ENCODE data around the gene DSN1. TPM values are rescaled to one million over a fixed set of nuclear protein-coding genes. Genes with fewer than 3 reads are reported as not detected.

DSN1 gene
- total RNA-seq, 1 donor from 2014 or later = 3.7 TPM

- no peak overlapping the region for H3K4me3 ChIP-seq (ENCODE audit: low read depth, low read length)
- H3K36me3 ChIP-seq (ENCODE audit: control insufficient read depth, insufficient read depth, low read length) = peaks cover 19% of the 10 kb centered on the region
- no peak for FAIRE-seq
- peak; percentile 55 for DNase-seq (ENCODE audit: low read depth)
- TF ChIP-seq CTCF (IDR thresholded peaks at IDR 0.05; ENCODE audit: insufficient read depth, low read length, severe bottlenecking) = no peak
- H3K27me3 ChIP-seq (ENCODE audit: control insufficient read depth, insufficient read depth, low read length) = no peaks in the 10 kb centered on the region
Measured at GRCh38 chr20:36812594-36813463, 39.3 kb upstream of the DSN1 start.

GRCh38 chr20:36808317-36809257, 35.0 kb upstream of the DSN1 start:
- FAIRE-seq = peak; percentile 99
- H3K36me3 ChIP-seq (ENCODE audit: control insufficient read depth, insufficient read depth, low read length) = peaks cover 21% of the 10 kb centered on the region

GRCh38 chr20:36806049-36806448, 32.5 kb upstream of the DSN1 start:
- DNase-seq (ENCODE audit: low read depth) = no peak
- no peaks in the 10 kb centered on the region for H3K27me3 ChIP-seq (ENCODE audit: control insufficient read depth, insufficient read depth, low read length)
- H3K36me3 ChIP-seq (ENCODE audit: control insufficient read depth, insufficient read depth, low read length) = peaks cover 25% of the 10 kb centered on the region
- H3K4me3 ChIP-seq (ENCODE audit: low read depth, low read length) = no peak overlapping the region
- TF ChIP-seq CTCF (IDR thresholded peaks at IDR 0.05; ENCODE audit: insufficient read depth, low read length, severe bottlenecking) = no peak
- no peak for FAIRE-seq

More at GRCh38 chr20:36808317-36809257, 35.0 kb upstream of the DSN1 start:
- peak; percentile 89 for DNase-seq (ENCODE audit: low read depth)
- Histone ChIP-seq H3K4me3 (ENCODE audit: low read depth, low read length) (no peak overlapping the region), H3K27me3 (ENCODE audit: control insufficient read depth, insufficient read depth, low read length) (no peaks in the 10 kb centered on the region)
- TF ChIP-seq CTCF (IDR thresholded peaks at IDR 0.05; ENCODE audit: insufficient read depth, low read length, severe bottlenecking) = peak; percentile 84

GRCh38 chr20:36805396-36805795, 31.8 kb upstream of the DSN1 start:
- H3K36me3 ChIP-seq (ENCODE audit: control insufficient read depth, insufficient read depth, low read length) = peaks cover 26% of the 10 kb centered on the region
- H3K4me3 ChIP-seq (ENCODE audit: low read depth, low read length) = no peak overlapping the region
- TF ChIP-seq CTCF (IDR thresholded peaks at IDR 0.05; ENCODE audit: insufficient read depth, low read length, severe bottlenecking) = no peak
- H3K27me3 ChIP-seq (ENCODE audit: control insufficient read depth, insufficient read depth, low read length) = no peaks in the 10 kb centered on the region
- DNase-seq (ENCODE audit: low read depth) (no peak), FAIRE-seq (no peak)

GRCh38 chr20:36804425-36804824, 30.9 kb upstream of the DSN1 start:
- Histone ChIP-seq H3K4me3 (ENCODE audit: low read depth, low read length) (no peak overlapping the region), H3K36me3 (ENCODE audit: control insufficient read depth, insufficient read depth, low read length) (peaks cover 28% of the 10 kb centered on the region), H3K27me3 (ENCODE audit: control insufficient read depth, insufficient read depth, low read length) (no peaks in the 10 kb centered on the region)
- FAIRE-seq (no peak), DNase-seq (ENCODE audit: low read depth) (no peak)
- TF ChIP-seq CTCF (IDR thresholded peaks at IDR 0.05; ENCODE audit: insufficient read depth, low read length, severe bottlenecking) = no peak

All from bronchial epithelial cell (primary cell).